KMS-11 (cell line): ENCODE data around the gene NECTIN3.

Source experiments
- H2AFZ ChIP-seq: fragments of 200-600 bp; sonication (generic); 2 replicates; pipeline ENCODE4 v1.6.1; 2016; ENCODE audit warnings: antibody characterized with exemption, mixed run types, low read depth
- H3K27ac ChIP-seq: fragments of 200-600 bp; sonication (generic); 2 replicates; pipeline ENCODE4 v1.6.1; 2016; ENCODE audit warnings: mild to moderate bottlenecking, mixed run types
- H3K27me3 ChIP-seq: fragments of 200-600 bp; sonication (generic); 2 replicates; pipeline ENCODE4 v1.6.1; 2017; ENCODE audit warnings: mild to moderate bottlenecking, low read depth, mixed run types, moderate library complexity; ENCODE audit not compliant: insufficient read depth
- H3K36me3 ChIP-seq: fragments of 200-600 bp; sonication (generic); 2 replicates; pipeline ENCODE4 v1.6.1; 2017; ENCODE audit warnings: mild to moderate bottlenecking, mixed run types; ENCODE audit not compliant: insufficient read depth
- H3K4me1 ChIP-seq: fragments of 200-600 bp; sonication (generic); 2 replicates; pipeline ENCODE4 v1.6.1; 2016; ENCODE audit warnings: mild to moderate bottlenecking, low read depth, mixed run types; ENCODE audit not compliant: poor library complexity, severe bottlenecking
- H3K4me2 ChIP-seq: fragments of 200-600 bp; sonication (generic); 2 replicates; pipeline ENCODE4 v1.7.0; 2016; ENCODE audit warnings: mild to moderate bottlenecking, mixed run types
- H3K4me3 ChIP-seq: fragments of 200-600 bp; sonication (generic); IDR thresholded peaks from 2 replicates; pipeline ENCODE4 v1.6.1; 2017; ENCODE audit warnings: low read depth, low read length, mixed read lengths; ENCODE audit not compliant: insufficient read depth
- H3K79me2 ChIP-seq: fragments of 200-600 bp; sonication (generic); 2 replicates; pipeline ENCODE4 v1.6.1; 2016; ENCODE audit warnings: low read depth, mixed run types; ENCODE audit not compliant: insufficient read depth
- H3K9ac ChIP-seq: fragments of 200-600 bp; sonication (generic); 2 replicates; pipeline ENCODE4 v1.6.1; 2016; ENCODE audit warnings: mild to moderate bottlenecking, mixed run types
- H4K20me1 ChIP-seq: fragments of 200-600 bp; sonication (generic); 2 replicates; pipeline ENCODE4 v1.6.1; 2016; ENCODE audit warnings: mild to moderate bottlenecking, mixed run types; ENCODE audit not compliant: insufficient read depth
- TF ChIP-seq, protein P1 (sequence below): fragments of 200-600 bp; sonication (generic); conservative IDR thresholded peaks from 2 replicates; pipeline ENCODE4 v1.6.1; 2017; ENCODE audit warnings: low read depth, mild to moderate bottlenecking, antibody characterized with exemption, low read length, moderate library complexity, mixed read lengths

Gene NECTIN3

DNA sequence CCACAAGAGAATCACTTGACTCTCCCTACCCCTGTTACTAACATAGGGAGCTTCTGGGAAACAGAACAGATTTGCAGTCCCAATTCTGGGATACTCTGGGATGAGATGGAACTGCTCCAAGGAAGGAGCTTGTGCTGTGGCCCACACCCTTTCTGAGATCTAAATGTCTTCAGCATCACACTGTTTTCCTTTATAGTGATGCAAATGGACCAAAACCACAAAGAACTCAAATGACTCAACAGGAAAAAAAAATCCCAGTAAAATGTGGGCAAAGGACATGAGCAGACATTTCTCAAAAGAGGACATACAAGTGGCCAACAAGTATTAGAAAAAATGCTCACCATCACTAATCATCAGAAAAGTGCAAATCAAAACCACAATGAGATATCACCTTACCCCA, 155.6 kb downstream of the NECTIN3 start:
- Histone ChIP-seq H3K4me1 (no peaks in the 10 kb centered on the region), H3K4me3 (no peak overlapping the region), H4K20me1 (no peaks in the 10 kb centered on the region), H3K36me3 (no peaks in the 10 kb centered on the region), H3K4me2 (no peak overlapping the region), H3K27ac (no peak overlapping the region), H3K9ac (no peak overlapping the region), H2AFZ (no peak overlapping the region), H3K79me2 (no peaks in the 10 kb centered on the region), H3K27me3 (no peaks in the 10 kb centered on the region)
- TF ChIP-seq, protein P1, sequence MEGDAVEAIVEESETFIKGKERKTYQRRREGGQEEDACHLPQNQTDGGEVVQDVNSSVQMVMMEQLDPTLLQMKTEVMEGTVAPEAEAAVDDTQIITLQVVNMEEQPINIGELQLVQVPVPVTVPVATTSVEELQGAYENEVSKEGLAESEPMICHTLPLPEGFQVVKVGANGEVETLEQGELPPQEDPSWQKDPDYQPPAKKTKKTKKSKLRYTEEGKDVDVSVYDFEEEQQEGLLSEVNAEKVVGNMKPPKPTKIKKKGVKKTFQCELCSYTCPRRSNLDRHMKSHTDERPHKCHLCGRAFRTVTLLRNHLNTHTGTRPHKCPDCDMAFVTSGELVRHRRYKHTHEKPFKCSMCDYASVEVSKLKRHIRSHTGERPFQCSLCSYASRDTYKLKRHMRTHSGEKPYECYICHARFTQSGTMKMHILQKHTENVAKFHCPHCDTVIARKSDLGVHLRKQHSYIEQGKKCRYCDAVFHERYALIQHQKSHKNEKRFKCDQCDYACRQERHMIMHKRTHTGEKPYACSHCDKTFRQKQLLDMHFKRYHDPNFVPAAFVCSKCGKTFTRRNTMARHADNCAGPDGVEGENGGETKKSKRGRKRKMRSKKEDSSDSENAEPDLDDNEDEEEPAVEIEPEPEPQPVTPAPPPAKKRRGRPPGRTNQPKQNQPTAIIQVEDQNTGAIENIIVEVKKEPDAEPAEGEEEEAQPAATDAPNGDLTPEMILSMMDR: no peak

DNA sequence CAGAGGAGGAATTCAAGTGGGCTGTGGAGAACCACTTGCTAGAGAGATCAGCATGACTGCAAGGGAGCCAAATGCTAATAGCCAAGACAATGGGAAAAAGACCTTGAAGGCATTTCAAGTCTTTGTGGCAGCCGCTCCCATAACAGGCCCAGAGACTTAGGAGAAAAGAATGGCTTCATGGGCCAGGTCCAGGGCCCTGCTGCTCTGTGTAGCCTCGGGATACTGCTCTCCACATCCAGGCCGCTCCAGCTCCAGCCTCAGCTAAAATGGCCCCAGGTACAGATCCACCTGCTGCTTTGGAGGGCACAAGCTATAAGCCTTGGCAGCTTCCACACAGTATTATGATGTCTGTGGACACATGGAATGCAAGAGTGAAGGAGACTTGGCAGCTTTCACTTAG, 157.7 kb downstream of the NECTIN3 start:
- no peak overlapping the region for H2AFZ ChIP-seq
- no peaks in the 10 kb centered on the region for H4K20me1 ChIP-seq
- H3K36me3 ChIP-seq: no peaks in the 10 kb centered on the region
- no peak overlapping the region for H3K9ac ChIP-seq
- no peaks in the 10 kb centered on the region for H3K27me3 ChIP-seq
- H3K79me2 ChIP-seq: no peaks in the 10 kb centered on the region
- no peaks in the 10 kb centered on the region for H3K4me1 ChIP-seq
- H3K4me3 ChIP-seq: no peak overlapping the region
- H3K4me2 ChIP-seq: no peak overlapping the region
- no peak overlapping the region for H3K27ac ChIP-seq
- TF ChIP-seq, protein P1: no peak

DNA sequence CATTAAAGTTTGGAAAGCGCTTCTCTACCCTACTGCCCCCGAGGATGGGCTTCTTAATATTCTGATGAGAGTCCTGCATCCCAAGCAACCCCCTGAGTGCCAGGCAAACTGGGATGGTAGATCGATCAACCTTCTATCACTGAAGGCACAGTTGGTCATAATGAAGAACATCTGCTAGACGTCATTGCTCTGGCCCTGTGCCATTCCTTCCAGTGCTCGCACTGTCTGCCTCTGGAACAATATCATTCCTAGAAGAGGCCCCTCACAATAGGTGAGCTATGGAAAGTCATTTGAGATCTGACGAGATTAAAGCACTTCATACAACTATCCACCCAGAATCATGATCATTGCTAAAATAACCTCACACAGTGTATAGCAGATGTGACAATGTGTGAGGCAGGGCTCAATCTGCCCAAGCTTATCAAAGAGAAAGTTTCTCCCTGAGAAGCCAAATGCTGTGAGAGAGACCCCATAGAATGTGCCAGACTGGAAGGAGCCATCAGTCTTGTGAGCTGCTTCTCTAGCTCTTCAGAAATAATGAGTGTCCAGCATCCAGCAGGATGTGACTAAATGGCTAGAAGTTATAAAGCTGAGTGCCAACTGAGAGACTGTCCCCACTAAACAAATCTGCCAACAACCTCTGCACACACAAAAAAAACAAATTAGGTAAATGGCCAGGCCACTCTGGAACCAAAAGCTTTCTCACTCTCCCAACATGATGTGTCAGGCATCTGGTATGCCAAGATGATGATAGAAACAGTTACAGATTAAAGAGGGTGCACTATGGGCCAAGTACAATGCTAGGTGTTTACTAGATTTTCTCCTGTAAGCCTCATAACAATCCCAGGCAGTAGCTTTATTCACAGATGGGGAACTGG, 165.5 kb downstream of the NECTIN3 start:
- Histone ChIP-seq H3K4me1 (peaks cover 7% of the 10 kb centered on the region), H2AFZ (no peak overlapping the region), H3K9ac (no peak overlapping the region), H3K4me2 (no peak overlapping the region), H3K79me2 (no peaks in the 10 kb centered on the region), H3K4me3 (no peak overlapping the region), H3K27ac (no peak overlapping the region), H3K36me3 (no peaks in the 10 kb centered on the region), H3K27me3 (no peaks in the 10 kb centered on the region), H4K20me1 (no peaks in the 10 kb centered on the region)
- TF ChIP-seq, protein P1: no peak

DNA sequence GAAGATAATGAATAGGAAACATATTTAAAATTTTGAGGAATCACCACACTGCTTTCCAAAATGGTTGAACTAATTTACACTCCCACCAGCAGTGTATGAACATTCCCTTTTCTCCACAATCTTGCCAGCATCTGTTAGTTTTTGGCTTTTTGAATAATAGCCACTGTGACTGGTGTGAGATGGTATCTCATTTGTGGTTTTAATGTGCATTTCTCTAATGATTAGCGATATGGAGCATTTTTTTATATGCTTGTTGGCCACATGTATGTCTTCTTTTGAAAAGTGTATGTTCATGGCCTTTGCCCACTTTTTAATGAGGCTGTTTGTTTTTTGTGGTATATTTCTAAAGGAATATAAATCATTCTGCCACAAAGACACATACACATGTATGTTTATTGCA, 166.3 kb downstream of the NECTIN3 start:
- Histone ChIP-seq H4K20me1 (no peaks in the 10 kb centered on the region), H3K4me1 (peaks cover 7% of the 10 kb centered on the region), H3K79me2 (no peaks in the 10 kb centered on the region), H3K9ac (no peak overlapping the region), H3K4me2 (no peak overlapping the region), H3K4me3 (no peak overlapping the region), H3K27me3 (no peaks in the 10 kb centered on the region), H3K36me3 (no peaks in the 10 kb centered on the region), H3K27ac (no peak overlapping the region), H2AFZ (no peak overlapping the region)
- TF ChIP-seq, protein P1: no peak
